ENCODE data around the gene F2RL3. TPM values are rescaled to one million over a fixed set of nuclear protein-coding genes. Genes with fewer than 3 reads are reported as not detected.
A peak's percentile ranks its signal among the peaks of the same experiment; 100 is the strongest.

The F2RL3 gene
- total RNA-seq, 1 donor from 2014 or later: 33.9 TPM

- DNase-seq (ENCODE audit: low spot score): no peak
Measured at GRCh38 chr19:16892868-16893685, 4.3 kb downstream of the F2RL3 start.

DNA sequence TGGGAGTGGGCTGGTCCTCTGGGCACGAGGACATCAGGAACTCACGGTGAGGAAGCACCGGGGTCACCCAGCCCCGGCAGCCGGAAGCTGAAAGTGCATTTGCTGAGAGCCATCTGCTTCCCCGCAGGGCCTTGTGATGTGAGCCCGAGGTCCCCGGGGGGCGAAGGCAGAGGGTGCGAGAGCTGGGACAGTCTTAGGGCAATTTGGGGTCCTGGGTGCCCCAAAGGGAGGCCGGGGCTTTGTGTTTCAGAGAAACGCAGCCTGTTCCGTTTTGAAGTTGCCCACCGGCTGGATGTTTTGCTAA is 4.8 kb downstream of the F2RL3 start:
- no peak for DNase-seq (ENCODE audit: low spot score)

DNA sequence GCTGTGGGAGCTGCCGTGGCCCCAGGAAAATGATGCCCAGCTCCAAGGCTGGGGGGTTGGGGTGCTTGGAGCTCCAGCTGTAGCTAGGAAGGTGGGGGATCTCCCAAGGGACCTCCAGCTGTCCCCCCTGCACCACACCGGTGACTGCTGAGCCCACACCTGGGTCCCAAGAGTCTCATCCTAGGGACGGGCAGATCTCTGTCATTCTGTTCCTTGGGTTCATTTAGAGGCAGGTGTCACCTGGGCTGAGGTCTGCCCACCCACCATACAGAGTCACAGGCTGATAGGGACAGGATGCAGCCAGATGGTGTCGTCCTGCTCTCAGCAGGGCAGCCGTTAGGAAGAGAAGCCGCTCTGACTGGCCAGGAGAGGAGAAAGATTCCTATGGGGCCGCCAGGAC is 5.3 kb downstream of the F2RL3 start:
- DNase-seq (ENCODE audit: low spot score): no peak

GRCh38 chr19:16895467-16896145 is 6.8 kb downstream of the F2RL3 start:
- DNase-seq (ENCODE audit: low spot score): no peak

GRCh38 chr19:16896146-16897028 is 7.6 kb downstream of the F2RL3 start:
- no peak for DNase-seq (ENCODE audit: low spot score)

DNA sequence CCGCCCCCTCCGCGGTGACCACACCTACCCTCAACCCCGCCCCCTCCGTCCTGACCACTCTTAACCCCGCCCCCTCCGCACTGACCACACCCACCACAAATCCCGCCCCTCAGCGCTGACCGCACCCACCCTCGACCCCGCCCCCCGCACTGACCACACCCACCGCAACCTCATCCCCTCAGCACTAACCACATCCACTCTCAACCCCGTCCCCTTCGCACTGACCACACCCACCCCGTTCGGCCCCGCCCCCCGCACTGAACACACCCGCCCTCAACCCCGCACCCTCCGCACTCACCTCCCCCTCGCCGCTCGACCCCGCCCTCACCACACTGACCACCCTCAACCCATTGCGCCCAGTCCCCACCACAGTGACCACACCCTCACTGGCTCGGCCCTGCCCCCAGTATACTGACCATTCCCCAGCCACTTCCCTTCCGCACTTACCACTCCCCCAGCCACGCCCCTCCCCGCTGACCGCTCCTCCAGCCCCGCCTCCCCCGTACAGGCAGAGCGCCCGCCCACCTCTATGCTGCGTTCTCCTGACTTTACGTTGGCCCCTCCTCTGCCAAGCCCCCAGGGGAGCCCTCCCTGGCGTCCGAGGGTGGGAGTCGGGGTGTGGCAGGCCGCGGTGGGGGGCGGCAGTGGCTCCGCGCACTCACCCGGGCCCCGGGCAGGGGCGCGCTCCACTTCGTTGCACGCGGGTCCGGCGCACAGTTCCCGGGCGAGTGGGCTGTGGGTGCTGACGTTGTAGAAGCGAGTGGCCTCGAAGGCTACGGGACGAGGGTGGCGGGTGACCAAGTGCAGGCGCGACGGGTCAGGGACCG is 8.4 kb downstream of the F2RL3 start:
- peak; percentile 95 for DNase-seq (ENCODE audit: low spot score)

- DNase-seq (ENCODE audit: low spot score): no peak
Measured at GRCh38 chr19:16897856-16898161, 9.0 kb downstream of the F2RL3 start.

DNA sequence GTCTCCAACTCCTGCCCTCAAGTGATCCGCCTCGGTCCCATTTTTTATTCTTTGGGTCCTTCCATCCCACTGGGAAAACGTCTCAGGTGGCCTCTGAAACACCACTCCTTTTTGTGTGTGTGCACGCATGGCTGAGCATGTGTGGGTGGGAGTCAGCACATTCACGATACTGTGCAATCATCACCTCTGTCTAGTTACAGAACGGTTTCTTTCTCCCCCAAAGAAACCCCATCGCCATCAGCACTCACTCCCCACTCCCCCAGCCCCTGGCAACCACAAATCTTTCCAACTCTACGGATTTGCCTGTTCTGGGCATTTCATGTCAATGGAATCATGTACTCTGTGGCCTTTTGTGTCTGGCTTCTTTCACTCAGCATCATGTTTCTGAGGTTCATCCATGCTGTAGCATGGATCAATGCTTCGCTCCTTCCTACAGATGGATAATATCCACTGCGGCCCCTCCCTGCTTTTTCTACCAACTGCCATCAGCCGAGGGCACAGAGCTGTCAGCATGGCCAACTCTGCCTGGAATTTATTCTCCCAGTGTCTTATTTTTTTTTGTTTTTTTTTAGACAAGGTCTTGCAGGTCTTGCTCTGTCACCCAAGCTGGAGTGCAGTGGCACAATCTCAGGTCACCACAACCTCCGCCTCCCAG is 9.7 kb downstream of the F2RL3 start:
- no peak for DNase-seq (ENCODE audit: low spot score)

DNA sequence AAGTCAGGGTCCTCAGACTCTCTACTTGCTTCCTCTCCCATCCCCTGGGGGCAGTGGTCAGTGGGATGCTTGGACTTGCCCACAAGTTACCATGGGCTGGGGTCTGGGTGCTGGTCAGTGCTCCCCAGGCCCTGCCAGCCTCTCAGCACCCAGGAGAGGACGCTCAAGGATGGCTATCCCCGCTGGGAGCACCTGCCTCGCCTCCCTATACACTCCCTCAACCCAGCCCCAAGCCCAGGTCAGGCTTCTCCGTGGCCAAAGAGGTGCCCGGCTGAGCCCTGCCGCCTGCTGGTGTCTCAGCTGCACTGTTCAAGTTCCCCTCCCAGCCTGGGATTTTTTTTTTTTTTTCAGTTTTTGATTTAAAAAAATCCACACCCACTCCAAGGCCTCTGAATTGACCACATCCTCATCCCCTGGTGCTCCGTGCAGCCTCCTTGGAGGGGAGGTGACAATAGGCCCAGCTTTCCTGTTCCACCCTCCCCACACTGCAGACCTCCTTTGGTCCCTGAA is 10.8 kb downstream of the F2RL3 start:
- no peak for DNase-seq (ENCODE audit: low spot score)

DNA sequence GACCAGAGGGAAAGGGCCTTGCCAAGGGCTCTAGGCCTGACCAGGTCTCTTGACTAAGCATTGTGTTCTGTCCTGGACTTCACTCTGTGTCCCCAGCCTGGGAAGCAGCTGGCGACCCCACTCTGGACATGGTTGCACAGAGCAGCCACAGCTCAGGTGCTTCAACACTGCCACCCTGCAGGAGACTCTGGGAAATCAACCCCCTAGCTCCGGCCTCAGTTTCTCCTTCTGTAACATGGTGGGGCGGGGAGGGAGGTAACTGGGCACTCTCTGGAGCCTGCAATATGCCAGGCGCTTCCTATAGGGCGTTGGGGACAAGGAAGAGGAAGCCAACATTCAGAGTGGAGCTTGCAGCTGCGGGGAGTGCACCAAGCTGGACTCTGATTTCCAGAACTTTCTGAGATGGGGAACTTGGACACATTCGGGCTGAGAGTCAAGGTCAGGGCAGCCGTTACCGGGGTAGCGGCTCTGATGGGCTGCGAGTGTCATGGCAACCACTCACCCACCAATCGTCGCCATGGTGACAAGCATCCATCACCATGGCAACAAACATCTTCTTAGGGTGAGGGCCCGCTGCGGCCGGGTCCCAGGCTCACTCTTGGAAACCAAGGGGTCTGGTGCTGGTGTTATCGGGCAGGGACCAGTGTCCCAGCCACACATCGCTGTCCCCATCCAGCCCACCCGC is 12.8 kb downstream of the F2RL3 start:
- DNase-seq (ENCODE audit: low spot score): peak; percentile 86

DNA sequence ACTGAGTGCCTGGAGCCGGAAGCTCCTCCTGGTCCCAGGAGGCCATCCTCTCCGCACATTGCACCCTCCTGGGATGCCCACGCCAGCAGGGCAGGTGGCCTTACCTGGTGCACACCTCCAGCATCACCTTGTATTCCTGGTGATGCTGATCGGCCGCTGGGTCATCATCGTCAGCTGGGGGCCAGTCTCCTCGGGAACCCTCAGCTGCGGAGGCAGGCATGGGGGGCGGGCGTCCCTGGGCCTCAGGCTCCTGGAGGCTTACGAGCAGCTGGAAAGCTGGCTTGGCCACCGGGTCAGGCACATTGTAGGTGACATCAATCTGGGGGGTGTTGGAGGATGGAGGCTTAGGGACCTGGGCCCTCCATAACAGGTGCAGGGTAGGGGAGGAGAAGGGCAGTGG is 13.7 kb downstream of the F2RL3 start:
- peak; percentile 88 for DNase-seq (ENCODE audit: low spot score)

- DNase-seq (ENCODE audit: low spot score): peak; percentile 86
Measured at GRCh38 chr19:16903347-16903746, 14.5 kb downstream of the F2RL3 start.

GRCh38 chr19:16904599-16904998 is 15.8 kb downstream of the F2RL3 start:
- no peak for DNase-seq (ENCODE audit: low spot score)

DNA sequence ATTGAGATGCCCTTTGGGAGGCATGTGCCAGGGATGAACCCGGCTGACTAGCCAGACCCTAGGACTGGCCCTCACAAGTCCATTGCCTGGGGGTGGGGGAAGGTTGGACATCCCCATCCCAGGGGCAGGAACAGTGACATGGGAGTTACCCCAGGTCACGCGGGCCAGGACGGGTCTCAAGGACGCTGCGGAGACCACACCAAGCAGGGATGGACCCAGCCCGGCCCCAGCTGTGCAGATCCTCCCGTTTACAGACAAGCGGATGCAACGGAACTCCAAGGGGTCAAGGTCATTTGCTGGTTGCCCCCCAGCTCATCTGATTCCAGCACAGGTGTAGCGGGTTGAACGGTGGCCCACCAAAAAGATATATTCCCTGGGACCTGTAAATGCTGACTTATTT is 20.0 kb downstream of the F2RL3 start:
- no peak for DNase-seq (ENCODE audit: low spot score)

GRCh38 chr19:16911046-16911445 is 22.2 kb downstream of the F2RL3 start:
- DNase-seq (ENCODE audit: low spot score): no peak

- no peak for DNase-seq (ENCODE audit: low spot score)
Measured at GRCh38 chr19:16912780-16913179, 24.0 kb downstream of the F2RL3 start.

- DNase-seq (ENCODE audit: low spot score): no peak
Measured at GRCh38 chr19:16914421-16914820, 25.6 kb downstream of the F2RL3 start.

DNA sequence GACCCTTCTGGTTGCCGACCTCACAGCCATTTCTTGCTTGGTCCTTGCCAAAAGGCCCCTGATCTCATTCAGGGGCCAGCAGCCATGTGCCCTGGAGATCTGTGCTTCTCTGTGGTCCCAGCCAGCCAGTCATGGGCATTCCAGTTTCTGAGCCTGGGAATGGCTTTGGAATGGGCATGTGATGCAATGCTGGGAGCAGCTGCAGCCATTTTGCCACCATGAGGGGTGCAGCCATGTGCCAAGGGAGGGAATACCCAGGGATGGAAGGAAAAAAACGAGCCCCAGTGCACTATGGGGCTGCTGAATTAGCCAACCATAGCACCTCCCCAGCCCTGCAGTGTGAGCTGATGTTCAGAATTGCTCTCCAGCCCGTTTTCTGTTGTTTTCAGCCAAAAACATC is 26.3 kb downstream of the F2RL3 start:
- no peak for DNase-seq (ENCODE audit: low spot score)

GRCh38 chr19:16915734-16916133 is 26.9 kb downstream of the F2RL3 start:
- DNase-seq (ENCODE audit: low spot score): no peak

GRCh38 chr19:16917401-16917800 is 28.6 kb downstream of the F2RL3 start:
- DNase-seq (ENCODE audit: low spot score): no peak

All from mesenteric fat pad (tissue), 1 donor.